K562 (cell line): ENCODE measurements around the gene KRT16.

ENCODE experiments used
- FOXM1 ChIP-seq, 2 experiments: fragments of 450-650 bp in 1 of 2; sonication (generic) in 1 of 2; formaldehyde crosslinking in 1 of 2; IDR thresholded peaks; 2 replicates each; pipeline versions ENCODE4 v1.6.1 to v1.9.0; 2017 to 2022; ENCODE audit warnings: low read depth in 2 of 2, mild to moderate bottlenecking in 2 of 2, missing genetic modification reagents in 1 of 2, moderate library complexity in 1 of 2
- HNRNPL ChIP-seq: fragments of 200-400 bp; formaldehyde crosslinking; IDR thresholded peaks from 2 replicates; pipeline ENCODE4 v1.6.1; 2017; ENCODE audit warnings: low read depth, mild to moderate bottlenecking, low read length
- NR0B1 ChIP-seq: fragments of 450-650 bp; IDR thresholded peaks from one replicate; pipeline ENCODE4 v1.6.1; 2018; ENCODE audit warnings: mild to moderate bottlenecking, moderate library complexity; ENCODE audit not compliant: partially characterized antibody
- USF2 ChIP-seq: sonication (generic); formaldehyde crosslinking; IDR thresholded peaks from 2 replicates; pipeline ENCODE4 v1.5.0; 2020; ENCODE audit warnings: missing genetic modification reagents
- ZNF311 ChIP-seq: fragments of 250-450 bp; sonication (Bioruptor Pico); IDR thresholded peaks from 2 replicates; pipeline ENCODE4 v1.4.0; 2020; ENCODE audit warnings: mild to moderate bottlenecking, moderate library complexity
- ZNF324 ChIP-seq: fragments of 250-450 bp; sonication (Bioruptor Pico); IDR thresholded peaks from 2 replicates; pipeline ENCODE4 v1.4.0; 2020; ENCODE audit warnings: mild to moderate bottlenecking
- TF ChIP-seq, protein P1 (sequence below): sonication (generic); formaldehyde crosslinking; IDR thresholded peaks from 2 replicates; pipeline ENCODE4 v1.8.0; 2022; ENCODE audit warnings: missing genetic modification reagents, mild to moderate bottlenecking, borderline replicate concordance

DNA sequence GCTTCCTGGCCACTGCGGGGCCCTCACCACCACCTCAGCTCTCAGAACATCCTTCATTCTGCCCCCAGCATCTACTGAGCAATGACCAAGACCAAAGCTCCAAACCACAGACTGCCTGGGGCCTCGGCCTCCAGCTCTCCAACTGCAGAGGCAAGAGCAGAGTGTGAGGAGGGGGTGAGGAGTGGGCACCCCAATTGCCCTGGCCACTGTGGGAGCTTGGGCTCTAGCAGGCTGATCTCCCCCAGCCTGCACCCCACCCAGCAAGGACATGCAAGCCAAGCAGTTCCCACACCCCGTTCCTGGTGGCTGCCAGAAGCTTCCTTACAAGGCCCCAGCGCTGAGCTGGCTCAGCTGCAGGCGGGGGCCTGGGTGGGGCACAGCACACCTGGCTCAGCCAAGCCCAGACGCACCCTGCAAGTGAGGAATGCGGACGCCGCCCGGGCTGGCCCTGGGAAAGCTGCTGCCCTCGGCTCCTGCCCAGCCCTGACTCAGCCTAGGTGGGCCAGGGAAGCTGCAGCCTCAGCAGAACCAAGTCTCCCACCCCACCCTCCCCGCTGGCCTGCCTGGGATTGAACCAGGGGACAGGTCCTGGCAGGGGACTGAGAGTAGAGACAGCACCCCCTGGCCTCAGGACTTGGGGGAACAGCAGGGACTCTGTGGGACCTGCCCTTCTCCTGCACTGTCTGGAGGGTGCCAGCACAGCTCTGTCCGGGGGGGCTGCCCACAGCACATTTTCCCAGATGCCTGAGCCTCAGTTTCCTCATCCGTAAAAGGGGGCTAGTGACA is 41.5 kb upstream of the KRT16 start:
- TF ChIP-seq FOXM1 (IDR thresholded peaks at IDR 0.05; ENCODE audit: low read depth) = no peak
- TF ChIP-seq FOXM1 (CRISPR knock-in tag; IDR thresholded peaks at IDR 0.05; ENCODE audit: low read depth) = no peak
- TF ChIP-seq ZNF324 (CRISPR knock-in tag) = no peak
- TF ChIP-seq NR0B1 = no peak
- TF ChIP-seq ZNF311 (CRISPR knock-in tag) = no peak
- TF ChIP-seq USF2 (CRISPR knock-in tag) = no peak
- TF ChIP-seq, protein P1, sequence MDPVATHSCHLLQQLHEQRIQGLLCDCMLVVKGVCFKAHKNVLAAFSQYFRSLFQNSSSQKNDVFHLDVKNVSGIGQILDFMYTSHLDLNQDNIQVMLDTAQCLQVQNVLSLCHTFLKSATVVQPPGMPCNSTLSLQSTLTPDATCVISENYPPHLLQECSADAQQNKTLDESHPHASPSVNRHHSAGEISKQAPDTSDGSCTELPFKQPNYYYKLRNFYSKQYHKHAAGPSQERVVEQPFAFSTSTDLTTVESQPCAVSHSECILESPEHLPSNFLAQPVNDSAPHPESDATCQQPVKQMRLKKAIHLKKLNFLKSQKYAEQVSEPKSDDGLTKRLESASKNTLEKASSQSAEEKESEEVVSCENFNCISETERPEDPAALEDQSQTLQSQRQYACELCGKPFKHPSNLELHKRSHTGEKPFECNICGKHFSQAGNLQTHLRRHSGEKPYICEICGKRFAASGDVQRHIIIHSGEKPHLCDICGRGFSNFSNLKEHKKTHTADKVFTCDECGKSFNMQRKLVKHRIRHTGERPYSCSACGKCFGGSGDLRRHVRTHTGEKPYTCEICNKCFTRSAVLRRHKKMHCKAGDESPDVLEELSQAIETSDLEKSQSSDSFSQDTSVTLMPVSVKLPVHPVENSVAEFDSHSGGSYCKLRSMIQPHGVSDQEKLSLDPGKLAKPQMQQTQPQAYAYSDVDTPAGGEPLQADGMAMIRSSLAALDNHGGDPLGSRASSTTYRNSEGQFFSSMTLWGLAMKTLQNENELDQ (CRISPR knock-in tag) = no peak
- TF ChIP-seq HNRNPL = no peak
